A172 (cell line): ENCODE results near the gene PEMT. TPM values are rescaled to one million over a fixed set of nuclear protein-coding genes. Genes with fewer than 3 reads are reported as not detected.
A peak's percentile ranks its signal among the peaks of the same experiment; 100 is the strongest.
"Not testable (repeated sequence)": the region's sequence is repeated elsewhere in the genome, so short reads cannot be mapped to it uniquely, and the experiment has no call there.

Source experiments
- DNase-seq: peaks from one replicate; pipeline ENCODE4 v3.0.0-alpha.2; 2015; ENCODE audit warnings: low spot score
- total RNA-seq: library from RNA; depleted of rRNA; stranded (reverse); fragments of >200 nt; shearing (Covaris generic); gene quantifications from 2 replicates; pipeline ENCODE4 v1.2.3, GENCODE V29; 2014

PEMT gene
- total RNA-seq, 1 experiment from 2014 or later = 44.0 TPM

DNA sequence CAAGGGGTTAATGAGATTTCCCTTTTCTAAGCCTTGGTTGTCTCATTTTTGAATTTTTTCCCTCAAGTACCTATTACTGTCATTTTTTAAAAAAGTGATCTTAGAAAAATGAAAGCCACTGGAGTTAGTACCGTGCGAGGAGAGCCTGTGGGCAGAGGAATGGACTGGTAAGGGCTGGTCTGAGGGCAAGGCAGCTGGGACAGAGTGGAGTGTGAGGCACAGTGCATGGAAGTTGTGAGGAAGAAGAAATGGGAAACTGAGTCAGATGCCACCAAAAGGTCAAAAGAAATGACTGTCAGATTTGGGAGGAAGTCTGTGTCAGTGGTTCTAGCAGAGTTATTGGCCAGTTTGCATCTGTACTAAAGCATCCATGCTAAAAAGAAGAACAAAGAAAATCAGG is 103.5 kb downstream of the PEMT start:
- DNase-seq = no peak

DNA sequence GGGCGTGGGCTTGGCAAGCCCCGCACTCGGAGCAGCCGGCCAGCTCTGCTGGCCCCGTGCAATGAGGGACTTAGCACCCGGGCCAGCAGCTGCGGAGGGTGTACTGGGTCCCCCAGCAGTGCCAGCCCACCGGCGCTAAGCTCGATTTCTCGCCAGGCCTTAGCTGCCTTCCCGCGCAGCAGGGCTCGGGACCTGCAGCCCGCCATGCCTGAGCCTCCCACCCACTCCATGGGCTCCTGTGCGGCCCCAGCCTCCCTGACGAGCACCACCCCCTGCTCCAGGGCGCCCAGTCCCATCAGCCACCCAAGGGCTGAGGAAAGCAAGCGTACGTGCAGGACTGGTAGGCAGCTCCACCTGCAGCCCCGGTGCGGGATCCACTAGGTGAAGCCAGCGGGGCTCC is 105.1 kb downstream of the PEMT start:
- DNase-seq = not testable (repeated sequence)

DNA sequence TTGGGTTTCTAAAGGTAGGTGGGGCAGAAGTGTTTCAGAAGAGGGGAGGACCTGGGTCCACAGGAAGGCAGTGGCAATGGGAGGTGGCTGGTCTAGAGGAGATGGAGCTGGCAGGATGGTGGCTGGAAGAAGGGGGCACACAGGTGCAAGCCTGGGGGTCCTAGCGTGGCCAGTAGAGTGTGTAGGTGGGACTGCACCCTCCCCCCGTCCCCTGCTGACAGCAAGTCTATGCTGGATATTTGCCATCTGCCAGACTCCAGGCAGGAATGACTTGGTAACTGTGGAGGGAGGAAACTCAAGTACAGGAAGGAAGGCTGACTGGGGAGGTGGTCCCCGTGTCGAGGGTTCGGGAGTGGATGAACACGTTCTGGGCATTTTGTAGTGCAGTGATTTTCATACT is 106.1 kb downstream of the PEMT start:
- no peak for DNase-seq

DNA sequence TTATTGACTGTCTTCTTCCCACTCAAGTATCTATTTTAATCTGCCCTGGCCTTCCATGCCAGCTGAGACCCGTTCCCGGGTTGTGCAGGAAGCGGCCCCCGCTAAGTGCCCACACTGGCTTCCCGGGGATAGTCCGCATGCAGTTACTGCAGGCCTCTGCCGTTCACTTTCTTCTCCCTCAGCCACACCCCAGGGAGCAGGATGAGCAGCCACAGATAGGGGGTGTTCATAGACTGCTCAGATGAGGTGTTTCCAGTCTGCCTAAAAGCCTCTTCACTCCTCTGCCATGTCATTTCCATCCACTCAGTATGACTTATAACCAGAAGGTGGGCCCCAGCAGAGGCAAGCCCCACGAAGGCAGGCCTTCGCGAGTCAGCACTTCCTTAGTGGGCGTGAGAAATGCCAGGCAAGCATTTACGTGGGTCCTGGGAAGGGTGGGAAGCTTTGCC is 107.0 kb downstream of the PEMT start:
- DNase-seq = no peak

DNA sequence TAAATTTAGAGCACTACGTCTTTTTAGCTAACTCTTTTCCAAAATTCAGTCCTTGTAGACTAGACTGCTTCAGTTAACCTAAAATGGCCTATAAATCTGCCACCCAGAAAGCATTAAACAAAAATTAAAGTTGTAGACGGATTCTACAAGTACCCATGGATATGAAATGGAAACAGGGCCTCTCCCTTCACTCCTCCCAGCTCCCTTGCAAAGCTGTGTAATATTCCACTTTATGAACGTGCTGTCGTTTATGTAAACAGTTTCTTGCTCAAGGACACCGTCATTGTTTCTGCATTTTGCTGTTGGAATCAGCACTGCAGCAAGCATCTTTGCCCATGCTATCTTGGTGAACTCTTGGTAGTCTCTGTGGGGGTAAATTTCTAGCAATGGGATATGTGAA is 109.6 kb downstream of the PEMT start:
- no peak for DNase-seq

DNA sequence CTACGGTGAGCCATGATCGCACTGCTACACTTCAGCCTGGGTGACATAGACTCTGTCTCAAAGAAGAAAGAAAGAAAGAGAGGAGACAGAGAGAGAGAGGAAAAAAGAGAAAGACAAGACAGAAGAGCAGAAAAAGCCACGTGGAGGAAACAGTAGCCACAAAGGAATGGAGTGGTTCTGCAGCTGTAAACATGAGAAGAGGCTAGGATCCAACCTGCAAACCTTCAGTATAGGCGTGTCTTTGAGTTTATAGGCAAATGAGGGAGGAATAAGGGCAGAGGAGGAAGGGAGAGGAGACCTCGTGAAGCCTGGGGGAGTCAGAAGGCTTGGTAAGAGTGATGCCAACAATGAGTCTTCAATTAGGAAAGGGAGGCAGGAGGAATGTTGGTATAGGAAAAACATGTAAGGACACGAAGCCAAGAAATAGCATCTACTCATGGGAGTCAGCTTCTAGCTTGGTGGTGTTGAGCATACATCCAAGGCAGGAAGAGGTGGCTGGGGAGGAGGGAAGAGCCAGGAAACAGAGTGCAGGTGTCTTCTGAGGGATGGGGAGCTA is 110.8 kb downstream of the PEMT start:
- DNase-seq = no peak

DNA sequence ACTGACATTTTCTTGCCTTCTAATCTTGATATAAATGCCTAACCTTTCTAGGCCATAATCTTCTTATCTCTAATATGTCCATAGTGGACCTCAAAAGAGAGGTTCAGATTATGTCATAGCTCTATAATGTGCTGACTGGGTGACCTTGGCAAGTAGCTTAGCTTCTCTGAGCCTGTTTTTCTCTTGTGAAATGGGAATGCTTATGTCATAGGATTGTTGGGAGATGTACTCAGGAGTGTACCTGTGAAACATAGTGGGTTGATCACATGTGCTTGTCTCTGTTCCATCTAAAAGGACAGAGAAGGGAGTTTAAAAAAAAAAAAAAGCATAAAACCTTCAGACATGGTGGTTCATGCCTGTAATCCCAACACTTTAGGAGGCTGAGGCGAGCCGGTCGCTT is 112.3 kb downstream of the PEMT start:
- DNase-seq = no peak

DNA sequence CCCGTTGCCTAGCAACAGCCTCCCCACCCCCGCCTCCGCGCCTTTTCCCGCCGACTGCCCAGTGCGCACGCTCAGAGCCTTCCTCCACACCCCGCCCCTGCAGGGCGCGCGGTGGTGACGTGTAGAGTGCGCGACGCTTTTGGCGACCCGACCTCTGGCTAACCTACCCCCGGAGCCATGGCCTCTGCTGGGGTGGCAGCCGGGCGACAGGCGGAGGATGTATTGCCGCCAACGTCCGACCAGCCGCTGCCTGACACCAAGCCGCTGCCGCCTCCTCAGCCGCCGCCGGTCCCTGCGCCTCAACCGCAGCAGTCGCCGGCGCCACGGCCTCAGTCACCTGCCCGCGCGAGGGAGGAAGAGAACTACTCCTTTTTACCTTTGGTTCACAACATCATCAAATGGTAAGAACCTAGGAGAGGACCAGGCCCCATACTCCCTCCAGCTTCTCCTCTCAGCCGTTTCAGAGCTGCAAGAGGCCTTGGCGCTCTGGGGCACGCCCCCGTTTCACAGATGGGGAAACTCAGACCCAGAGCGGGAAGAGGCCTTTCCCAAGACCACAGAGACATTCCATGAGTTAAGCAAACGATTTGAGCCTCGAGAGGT is 114.5 kb downstream of the PEMT start, which contains the start of gene MED9:
TSS of gene MED9 (plus strand) at position 136 of the 603 bp plus-strand sequence. CDS start at position 178, 42 bp downstream.
- DNase-seq = peak; percentile 72

DNA sequence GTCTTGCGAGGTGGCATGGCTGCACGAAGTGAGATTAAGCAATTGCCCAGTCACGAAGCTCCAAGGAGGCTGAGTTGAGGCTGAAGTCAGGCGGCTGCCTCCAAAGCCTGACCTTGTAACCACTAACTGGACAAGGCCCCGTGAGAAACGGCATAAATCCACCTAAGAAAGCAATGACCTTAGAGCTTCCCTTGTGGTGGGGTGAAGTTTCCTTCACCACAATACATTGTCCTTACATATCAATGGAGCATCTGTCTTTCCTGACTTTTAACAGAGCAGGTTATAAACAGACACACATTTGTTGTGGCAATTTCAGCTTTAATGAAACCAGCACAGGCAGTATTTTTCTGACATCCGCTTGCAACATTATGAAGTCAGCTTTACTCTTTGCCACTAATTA is 117.2 kb downstream of the PEMT start:
- no peak for DNase-seq

DNA sequence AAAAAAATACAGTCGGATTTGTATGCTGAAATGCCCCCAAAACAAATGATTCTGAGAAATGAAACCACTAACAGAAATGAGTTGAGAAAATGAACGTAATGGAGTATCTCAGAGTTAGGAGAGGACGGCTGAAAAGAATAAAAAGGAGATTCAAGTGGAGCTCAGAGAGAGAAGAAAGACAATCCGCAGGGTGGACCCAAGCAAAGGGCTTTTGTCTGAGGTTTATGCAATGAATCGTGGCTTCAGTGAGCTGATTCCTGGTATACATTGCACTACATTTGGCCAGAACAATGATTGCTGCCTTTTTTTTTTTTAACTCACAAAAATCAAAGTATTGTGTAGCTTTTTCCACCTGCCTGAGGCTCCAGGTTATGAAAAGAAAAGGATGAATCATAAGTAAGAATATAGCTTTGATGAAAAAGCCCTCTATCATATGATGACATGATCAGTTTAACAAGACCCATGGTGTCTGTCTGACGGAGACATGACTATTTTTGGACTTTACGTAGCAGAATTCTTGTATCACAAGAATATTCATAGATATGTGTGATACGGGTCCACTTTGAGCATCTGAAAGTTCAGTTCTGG is 119.1 kb downstream of the PEMT start:
- no peak for DNase-seq

DNA sequence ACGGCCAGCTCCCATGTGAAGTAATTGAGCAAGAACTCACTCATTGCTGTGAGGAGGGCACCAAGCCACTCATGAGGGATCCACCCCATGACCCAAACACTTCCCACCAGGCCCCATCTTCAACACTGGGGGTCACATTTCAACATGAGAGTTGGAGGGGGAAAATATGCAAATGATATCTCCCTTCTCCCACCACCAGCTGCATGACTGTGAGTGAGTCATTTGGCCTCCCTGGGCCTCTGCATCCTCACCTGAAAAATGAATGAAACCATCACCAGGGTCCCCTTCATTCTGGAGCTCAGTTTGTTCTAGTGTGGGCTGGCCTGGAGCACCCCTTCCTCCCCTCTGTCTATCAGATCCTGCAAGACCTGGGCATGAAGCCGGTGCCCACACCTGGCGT is 121.5 kb downstream of the PEMT start:
- DNase-seq = no peak

DNA sequence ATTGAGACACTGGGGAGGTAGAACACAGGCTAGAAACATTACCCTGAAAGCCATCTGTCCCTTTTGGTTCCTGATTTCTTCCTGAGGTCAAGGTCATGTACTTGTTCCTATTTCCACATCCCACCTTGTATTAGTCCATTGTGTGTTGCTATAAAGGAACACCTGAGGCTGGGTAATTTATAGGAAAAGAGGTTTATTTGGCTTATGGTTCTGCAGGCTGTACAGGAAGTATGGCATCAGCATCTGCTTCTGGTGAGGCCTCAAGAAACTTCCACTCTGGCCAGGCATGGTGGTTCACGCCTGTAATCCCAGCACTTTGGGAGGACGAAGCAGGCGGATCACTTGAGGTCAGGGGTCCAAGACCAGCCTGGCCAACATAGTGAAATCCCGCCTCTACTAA is 122.2 kb downstream of the PEMT start:
- no peak for DNase-seq

DNA sequence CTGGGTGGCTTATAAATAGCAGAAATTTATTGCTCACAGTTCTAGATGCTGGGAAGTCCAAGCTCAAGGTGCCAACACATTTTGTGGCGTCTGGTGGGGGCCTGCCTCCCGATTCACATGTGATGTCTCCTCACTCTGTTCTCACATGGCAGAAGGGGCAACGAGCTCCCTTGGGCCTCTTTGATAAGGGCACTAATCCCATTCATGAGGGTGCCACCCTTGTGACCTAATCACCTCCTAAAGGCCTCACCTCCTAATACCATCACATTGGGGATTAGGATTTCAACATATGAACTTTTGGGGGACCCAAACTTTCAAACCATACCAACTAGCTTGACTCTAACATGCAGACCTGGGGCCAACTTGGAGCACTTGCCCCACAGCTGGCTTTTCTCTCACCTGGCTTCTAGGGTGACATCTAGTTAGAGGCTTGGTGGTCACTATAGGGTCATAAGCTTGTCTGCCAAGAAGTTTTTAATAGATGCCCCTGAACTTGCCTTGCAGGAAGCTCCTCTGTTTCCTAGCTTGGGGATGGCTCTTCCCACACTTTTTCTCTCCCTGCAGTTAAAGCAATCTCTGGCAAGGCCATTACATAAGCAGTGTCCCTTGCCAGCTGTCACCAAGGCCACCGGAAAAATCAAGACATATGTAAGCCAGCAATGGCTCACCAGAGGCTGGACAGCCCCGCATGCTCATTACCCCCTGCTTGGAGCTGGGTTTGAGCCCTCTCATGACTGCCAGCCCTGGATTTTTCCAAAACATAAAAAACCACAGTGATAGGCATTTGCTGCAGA is 123.1 kb downstream of the PEMT start:
- DNase-seq = no peak

DNA sequence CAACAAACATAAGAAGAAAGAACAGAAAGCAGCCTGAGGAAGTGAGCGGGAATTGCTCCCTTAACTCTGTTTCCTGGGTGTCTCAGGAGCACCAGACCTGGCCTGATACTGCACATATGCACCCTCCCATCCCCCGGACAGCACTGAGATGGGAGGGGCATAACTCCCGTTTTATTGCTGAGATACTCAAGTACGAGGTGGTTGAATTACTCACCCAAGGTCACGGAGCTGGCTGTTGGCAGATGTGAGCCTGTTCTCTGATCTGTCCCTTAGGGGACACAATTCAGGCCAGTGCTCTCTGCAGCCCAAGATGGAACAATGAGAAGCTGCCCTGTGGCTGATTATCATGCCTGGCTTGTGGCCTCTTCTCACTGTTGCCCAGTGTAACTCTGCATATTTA is 123.8 kb downstream of the PEMT start:
- DNase-seq = peak; percentile 28

DNA sequence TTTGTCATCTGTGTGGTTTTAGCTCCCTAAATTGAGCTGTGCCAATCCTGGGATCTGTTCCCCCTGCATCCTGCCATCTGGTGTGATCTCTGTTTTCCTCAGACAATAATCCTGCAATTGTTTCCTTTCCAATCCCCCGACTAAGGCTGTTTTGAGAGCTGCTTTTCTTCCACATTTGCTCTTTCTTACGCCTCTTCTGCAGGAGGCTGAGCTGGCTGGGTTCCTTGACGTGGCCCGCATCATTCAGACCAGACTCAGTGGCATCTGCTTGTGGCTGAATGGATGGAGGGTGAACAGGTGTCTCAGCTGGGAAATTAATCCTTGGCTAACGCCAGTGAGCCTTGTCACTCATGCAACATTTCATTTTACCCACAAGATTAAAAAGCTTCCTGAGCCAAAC is 124.5 kb downstream of the PEMT start:
- no peak for DNase-seq

DNA sequence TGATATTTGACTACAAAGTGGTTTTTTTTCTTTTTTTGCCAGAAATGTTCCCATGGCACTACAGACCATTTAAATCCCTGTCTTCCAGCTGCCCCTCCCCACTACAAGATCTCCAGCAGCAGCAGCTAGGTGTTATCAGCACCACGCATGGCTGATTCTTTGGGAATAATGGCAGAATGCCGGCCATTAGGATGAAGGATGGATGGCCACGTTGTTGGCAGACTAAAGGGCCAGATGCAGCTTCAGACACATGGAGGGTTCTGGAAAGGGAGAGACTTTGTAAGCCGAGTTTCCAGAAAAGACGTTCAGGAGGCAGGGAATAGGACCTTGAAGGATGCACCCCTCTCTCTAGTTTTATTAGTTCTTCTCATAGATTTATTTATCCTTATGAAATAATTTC is 125.0 kb downstream of the PEMT start:
- no peak for DNase-seq

DNA sequence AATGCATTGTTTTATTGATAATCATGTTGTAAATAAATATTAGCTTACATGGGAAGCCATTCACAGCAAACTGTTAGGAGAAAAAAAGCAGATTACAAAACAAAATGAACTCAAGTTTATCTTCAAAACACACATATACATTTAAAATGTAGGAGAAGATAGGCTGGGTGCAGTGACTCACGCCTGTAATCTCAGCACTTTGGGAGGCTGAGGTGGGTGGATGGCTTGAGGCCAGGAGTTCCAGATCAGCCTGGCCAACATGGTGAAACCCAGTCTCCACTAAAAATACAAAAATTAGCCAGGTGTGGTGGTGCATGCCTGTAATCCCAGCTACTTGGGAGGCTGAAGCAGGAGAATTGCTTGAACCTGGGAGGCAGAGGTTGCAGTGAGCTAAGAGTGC is 125.6 kb downstream of the PEMT start:
- DNase-seq = not testable (repeated sequence)

DNA sequence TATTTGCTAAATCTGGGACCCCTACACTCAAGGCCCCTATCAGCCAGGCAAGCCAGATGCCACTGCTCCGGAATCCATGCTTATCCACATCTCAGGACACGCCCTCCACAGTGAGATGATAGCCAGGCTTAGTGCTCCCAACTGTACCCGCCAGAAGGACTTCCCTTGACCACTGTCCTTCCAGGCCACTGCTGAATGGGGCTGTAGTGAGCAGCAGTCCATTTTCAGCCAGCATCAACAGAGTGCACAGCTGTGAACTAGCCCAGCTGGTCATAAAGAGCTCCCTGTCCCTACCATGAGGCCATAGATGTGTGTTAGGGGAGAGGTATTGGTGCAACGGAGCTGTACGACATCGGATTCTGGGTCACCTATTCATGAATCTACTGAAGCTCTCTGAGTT is 127.7 kb downstream of the PEMT start:
- no peak for DNase-seq

DNA sequence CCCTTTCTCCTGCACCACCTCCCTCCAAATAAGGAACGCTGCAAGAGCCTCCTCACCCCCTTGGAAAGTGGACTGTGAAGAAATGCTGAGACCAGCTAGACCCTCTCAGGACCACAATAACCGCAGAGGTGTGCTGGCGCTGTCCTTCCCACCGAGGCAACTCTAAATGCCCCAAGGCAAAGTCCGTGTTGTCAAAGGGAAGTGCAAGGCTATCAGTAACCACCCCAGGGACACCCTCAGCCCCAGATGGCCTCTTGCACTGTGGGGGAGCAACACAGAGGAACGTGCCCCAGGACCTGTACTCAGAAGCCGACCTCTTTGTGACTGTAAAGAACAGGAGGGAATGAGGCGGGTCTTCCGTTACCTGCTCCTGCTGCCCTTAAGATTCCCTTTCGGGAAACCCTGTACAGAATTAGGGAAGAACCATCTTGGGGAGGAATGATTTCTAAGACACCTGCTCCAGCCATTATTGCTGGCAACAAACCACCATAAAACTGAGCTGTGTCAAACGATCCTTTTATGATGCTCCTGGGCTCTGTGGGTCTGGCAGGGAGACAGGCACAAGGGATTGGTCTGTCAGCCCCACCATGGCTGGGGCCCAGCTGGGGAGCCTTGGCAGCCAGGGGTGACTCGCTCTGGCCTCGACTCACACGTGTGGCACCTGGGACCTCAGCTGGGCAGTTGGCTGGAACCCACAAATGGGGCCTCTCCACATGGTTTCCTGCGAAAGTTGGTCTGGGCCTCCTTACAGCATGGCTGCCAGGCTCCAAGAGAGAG is 129.3 kb downstream of the PEMT start:
- no peak for DNase-seq

DNA sequence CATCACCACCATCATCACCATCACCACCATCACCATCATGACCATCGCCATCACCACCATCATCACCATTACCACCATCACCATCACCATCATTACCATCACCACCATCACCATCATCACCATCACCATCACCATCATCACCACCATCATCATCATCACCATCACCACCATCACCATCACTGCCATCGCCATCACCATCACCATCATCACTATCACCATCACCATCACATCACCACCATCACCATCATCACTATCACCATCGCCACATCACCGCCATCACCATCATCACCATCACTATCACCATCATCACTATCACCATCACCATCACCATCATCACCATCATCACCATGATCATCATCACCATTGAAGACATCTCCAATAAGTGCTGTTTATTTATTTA is 131.5 kb downstream of the PEMT start:
- no peak for DNase-seq

DNA sequence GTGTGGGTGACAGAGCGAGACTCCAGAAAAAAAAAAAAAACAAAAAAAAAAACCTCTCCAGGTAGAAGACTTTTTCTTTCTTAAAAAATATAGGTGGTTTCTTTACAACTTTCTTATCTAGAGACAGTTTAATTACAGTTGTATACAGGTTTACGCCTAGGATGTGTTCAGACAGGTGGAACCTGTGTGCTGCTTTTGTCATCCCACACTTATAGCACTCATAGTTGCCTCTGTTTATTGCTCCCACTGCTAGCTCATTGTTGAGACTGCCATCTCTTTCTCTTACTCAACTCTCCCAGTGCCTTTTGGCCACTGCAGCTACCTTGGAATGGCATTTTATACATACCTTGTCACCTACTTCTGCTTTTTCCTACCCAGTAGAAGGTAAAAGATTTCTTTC is 133.8 kb downstream of the PEMT start:
- no peak for DNase-seq

DNA sequence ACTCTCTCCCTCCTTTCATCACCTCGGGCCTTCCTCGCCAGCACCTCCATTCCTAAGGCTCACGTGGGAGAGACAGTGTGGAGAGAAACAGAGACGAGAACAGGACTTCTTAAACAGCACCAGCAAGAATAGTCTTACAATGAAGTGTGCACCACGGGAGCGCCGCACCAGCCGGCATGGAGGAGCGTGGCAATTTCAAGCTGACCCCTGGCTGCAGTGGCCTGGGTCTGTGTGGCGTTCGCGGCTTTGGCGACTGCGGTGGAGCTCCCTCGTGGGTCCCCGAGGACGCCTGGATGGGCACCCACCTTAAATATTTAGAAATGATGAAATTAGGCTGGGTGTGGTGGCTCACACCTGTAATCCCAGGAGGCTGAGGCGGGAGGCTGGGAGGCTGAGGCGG is 135.3 kb downstream of the PEMT start:
- DNase-seq = no peak
